T47D (cell line): Measurements from ENCODE around the gene BFSP1.

Source experiments
- DNase-seq, 2 experiments: peaks; one replicate each; pipeline versions ENCODE4 v3.0.0 to v3.0.0-alpha.2; 2011 to 2012; ENCODE audit warnings: low read depth in 1 of 2, low spot score in 1 of 2
- JUND ChIP-seq: IDR thresholded peaks from 2 replicates; pipeline ENCODE4 v1.6.1; 2012; ENCODE audit warnings: low read depth
- in situ Hi-C: cut with HindIII; loops from 2 replicates; pipeline ENCODE4 v1.10.0; 2016; ENCODE audit warnings: low sequenced_read_pairs, low pct_unique_long_range_greater_than_20kb

The BFSP1 gene

GRCh38 chr20:17545127-17545526 lies 13.9 kb upstream of the BFSP1 start:
- in situ Hi-C loops: no loop called here

GRCh38 chr20:17543531-17544131 lies 12.5 kb upstream of the BFSP1 start:
- no peak for TF ChIP-seq JUND
- in situ Hi-C loops: no loop called here
- DNase-seq: no peak

More at GRCh38 chr20:17545127-17545526, 13.9 kb upstream of the BFSP1 start:
- peak in 1 of 2 experiments; percentile 89 for DNase-seq
- peak; percentile 92 for TF ChIP-seq JUND

GRCh38 chr20:17542993-17543412 lies 11.8 kb upstream of the BFSP1 start:
- no peak for TF ChIP-seq JUND
- DNase-seq: no peak
- in situ Hi-C loops: no loop called here

- in situ Hi-C loops: no loop called here
- DNase-seq: no peak
- no peak for TF ChIP-seq JUND
These were observed 11.3 kb upstream of the BFSP1 start for GRCh38 chr20:17542481-17542880.

- TF ChIP-seq JUND: no peak
- in situ Hi-C loops: no loop called here
- DNase-seq: no peak
These were observed 10.8 kb upstream of the BFSP1 start for GRCh38 chr20:17541996-17542395.

- DNase-seq: no peak
- in situ Hi-C loops: no loop called here
- TF ChIP-seq JUND: no peak
These were observed 10.4 kb upstream of the BFSP1 start for GRCh38 chr20:17541596-17541995.

GRCh38 chr20:17538517-17539170 lies 7.5 kb upstream of the BFSP1 start:
- DNase-seq: peak in 1 of 2 experiments; percentile 88
- no peak for TF ChIP-seq JUND
- in situ Hi-C loops: no loop called here

GRCh38 chr20:17537959-17538358 lies 6.8 kb upstream of the BFSP1 start:
- in situ Hi-C loops: no loop called here
- no peak for DNase-seq
- TF ChIP-seq JUND: no peak

GRCh38 chr20:17536944-17537444 lies 5.8 kb upstream of the BFSP1 start:
- peak; percentile 68 to 92 for DNase-seq
- in situ Hi-C loops: no loop called here
- no peak for TF ChIP-seq JUND

- TF ChIP-seq JUND: no peak
- in situ Hi-C loops: no loop called here
- no peak for DNase-seq
These were observed 2.9 kb upstream of the BFSP1 start for GRCh38 chr20:17534077-17534476.

- DNase-seq: peak in 1 of 2 experiments; percentile 87
- TF ChIP-seq JUND: no peak
- in situ Hi-C loops: no loop called here
These were observed 2.2 kb upstream of the BFSP1 start for GRCh38 chr20:17533396-17533795.

GRCh38 chr20:17531665-17532025 lies 466 bp upstream of the BFSP1 start:
- TF ChIP-seq JUND: no peak
- in situ Hi-C loops: no loop called here
- DNase-seq: no peak

- DNase-seq: no peak
- no peak for TF ChIP-seq JUND
- in situ Hi-C loops: no loop called here
These were observed 1.0 kb downstream of the BFSP1 start for GRCh38 chr20:17530153-17530552.

- TF ChIP-seq JUND: no peak
- in situ Hi-C loops: no loop called here
- no peak for DNase-seq
These were observed 1.6 kb downstream of the BFSP1 start for GRCh38 chr20:17529586-17529985.
